ENCODE results near the gene BACE1-AS.
"Not testable (repeated sequence)": the region's sequence is repeated elsewhere in the genome, so short reads cannot be mapped to it uniquely, and the experiment has no call there.

The BACE1-AS gene

GRCh38 chr11:117290809-117291396, at the start of gene BACE1-AS:
Gene BACE1-AS, plus strand, starts transcription at chr11:117291346.
- DNase-seq, result no peak

DNA sequence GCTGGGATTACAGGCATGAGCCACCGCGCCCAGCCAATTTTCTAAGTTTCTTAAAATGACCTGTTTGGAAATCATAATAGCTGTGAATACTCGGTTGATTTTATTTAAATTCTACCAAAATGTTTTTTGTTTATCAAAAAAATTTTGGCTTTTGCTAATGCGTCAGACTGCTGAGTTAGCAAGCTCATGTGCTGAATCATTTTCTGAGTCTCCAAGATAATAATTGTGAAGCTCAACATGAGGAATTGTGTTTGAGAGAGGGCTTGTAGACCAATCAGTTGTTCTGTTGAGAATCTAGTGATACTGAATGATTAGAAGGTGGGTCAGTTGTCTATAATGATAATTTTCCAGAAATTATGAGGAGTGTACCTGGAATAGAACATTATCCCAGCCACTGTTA, 42.8 kb upstream of the BACE1-AS start:
- no peak for DNase-seq

GRCh38 chr11:117249571-117249970, 41.6 kb upstream of the BACE1-AS start:
- no peak for DNase-seq

DNA sequence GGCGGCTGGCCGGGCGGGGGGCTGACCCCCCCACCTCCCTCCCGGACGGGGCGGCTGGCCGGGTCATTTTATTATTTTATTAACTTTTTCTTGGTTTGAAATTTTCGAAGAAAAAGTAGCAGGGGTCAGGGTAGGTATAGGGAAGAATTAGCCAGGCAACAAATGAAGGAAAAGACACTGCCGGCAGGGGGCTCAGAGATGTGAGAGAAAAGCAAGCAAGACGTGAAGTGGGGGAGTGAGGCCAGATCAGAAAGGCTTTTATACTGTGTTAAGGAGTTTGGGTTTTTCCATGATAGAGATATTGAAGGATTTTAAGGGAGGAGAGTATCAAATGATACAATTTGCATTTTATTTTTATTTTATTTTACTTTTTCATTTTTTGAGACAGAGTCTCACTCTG, 39.6 kb upstream of the BACE1-AS start:
- DNase-seq, result no peak

GRCh38 chr11:117255966-117256365, 35.2 kb upstream of the BACE1-AS start:
- peak; percentile 66 for DNase-seq

GRCh38 chr11:117256573-117256972, 34.6 kb upstream of the BACE1-AS start:
- no peak for DNase-seq

DNA sequence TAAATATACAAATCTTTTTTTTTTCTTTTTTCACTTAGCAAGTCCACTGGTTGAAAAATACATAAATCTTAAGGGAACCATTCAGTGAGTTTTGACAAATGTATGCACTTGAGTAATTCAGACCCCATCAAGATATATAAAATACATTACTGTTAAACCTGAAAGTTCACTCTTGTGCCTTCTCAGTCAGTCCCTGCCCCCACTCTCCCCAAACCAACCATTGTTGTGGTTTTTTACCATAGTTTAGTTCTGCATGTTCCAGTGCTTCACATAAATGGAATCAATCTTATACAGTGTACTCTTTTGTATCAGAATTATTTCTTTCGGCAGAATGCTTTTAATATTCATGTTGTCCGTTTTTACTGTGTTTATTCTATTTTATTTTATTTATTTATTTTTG, 32.6 kb upstream of the BACE1-AS start:
- no peak for DNase-seq

- no peak for DNase-seq
These were observed 31.7 kb upstream of the BACE1-AS start for GRCh38 chr11:117259417-117259816.

DNA sequence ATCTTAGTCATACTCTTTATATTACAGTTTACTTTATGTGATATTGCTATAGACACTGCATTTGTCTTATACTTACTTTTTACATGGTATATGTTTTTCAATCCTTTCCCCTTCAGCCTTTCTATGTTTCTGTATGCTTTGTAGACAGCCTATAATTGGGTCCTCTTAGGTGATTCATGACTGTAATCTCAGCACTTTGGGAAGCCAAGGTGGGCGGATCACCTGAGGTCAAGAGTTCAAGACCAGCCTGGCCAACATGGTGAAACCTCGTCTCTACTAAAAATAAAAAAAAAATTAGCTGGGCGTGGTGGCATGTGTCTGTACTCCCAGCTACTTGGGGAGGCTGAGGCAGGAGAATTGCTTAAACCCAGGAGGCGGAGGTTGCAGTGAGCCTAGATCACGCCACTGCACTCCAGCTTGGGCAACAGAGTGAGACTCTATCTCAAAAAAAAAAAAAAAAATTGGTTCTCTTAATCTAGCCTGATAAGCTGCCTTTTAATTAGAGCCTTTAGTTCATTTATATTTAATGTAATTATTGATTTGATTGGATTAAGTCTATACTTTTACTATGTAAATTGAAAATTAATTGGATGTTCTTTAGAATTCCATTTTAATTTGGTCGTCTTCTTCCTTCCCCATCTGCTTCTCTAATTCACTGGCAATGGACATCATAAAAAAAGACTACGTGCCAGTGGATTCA, 26.4 kb upstream of the BACE1-AS start:
- DNase-seq, result not testable (repeated sequence)

GRCh38 chr11:117265745-117266144, 25.4 kb upstream of the BACE1-AS start:
- DNase-seq, result no peak

DNA sequence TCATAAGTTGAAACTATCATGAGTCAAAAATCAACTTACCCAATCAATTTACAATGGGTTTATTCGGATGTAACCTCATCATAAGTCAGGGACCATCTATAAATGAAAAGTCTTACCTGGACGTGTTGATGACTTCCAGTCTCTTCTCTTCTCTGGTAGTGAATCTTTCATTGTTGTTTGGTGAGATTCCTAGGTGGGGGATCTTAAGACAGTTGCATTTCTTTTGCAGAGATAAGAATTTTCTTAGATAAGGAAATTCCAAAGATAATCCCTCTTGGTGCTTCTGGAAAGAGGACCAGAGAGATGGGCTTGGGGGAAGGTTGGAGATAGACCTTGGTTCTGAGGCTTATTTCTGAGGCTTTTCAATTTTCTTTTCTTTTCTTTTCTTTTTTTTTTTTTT, 21.3 kb upstream of the BACE1-AS start:
- DNase-seq, result no peak

DNA sequence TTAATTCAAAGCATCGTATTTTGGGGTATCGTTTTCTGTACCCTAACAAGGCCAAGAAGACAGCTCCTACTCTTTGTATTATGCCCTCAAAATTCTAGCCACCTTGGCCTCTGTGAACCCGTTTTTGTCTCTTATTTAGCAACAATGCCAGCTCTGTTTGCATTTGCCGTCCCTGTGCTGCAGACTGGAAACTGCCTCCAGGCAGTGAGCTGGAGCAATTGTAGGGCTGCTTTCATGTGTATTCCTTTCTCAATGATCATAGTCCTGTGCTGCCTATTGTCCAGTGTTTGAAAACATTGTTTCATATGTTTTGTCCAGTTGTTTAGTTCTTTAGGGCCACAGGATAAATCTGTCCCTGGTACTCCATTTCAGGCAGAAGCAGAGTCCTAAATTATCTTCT, 19.9 kb upstream of the BACE1-AS start:
- DNase-seq, result no peak

DNA sequence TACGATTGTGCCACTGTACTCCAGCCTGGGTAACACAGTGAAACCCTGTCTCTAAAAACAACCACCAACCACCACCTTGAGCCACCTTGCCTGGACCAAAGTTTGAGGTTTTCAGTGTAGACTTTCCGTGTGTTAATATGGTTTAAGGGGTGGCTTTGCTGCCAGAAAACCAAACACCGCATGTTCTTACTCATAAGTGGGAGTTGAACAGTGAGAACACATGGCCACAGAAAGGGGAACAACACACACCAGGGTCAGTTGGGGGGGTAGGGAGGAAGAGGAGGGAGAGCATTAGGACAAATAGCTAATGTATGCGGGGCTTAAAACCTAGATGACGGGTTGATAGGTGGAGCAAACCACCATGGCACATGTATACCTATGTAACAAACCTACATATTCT, 19.0 kb upstream of the BACE1-AS start:
- not testable (repeated sequence) for DNase-seq

DNA sequence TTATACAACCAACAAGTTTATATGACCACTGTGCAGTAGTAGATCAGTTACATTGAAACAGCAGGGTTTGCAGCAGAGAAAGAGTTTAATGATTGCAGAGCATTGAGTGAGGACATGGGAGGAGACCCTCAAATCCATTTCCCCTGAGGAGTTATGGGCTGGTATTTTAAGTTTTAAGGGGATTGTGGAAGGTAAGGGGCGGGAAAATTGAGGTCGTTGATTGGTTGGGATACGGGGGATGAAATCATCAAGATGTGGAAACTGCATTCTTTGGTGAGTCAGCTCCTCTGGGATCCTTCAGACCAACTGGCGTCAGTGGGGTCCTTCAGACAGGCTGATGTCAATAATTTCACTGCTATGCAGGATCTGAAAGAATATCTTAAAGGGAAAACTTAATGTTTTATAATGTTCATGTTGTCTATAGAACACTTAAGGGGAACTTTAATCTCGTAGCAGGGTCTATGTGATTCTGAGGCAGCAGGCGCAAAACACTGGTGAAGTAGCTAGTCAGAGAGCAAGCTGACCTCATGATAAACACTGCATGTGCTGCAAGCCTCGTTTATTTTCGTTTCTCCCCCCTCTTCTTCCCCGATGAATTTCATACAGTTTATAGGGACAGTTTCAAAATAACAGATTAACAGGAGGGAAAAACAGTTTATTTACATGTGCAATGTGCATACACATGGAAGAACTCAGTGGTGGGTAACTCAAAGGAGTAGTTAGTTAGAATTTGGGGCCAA, 17.4 kb upstream of the BACE1-AS start:
- no peak for DNase-seq

- no peak for DNase-seq
These were observed 12.8 kb upstream of the BACE1-AS start for GRCh38 chr11:117278347-117278746.

GRCh38 chr11:117279711-117280376, 11.3 kb upstream of the BACE1-AS start:
- DNase-seq, result no peak

- DNase-seq, result no peak
These were observed 10.0 kb upstream of the BACE1-AS start for GRCh38 chr11:117281159-117281558.

GRCh38 chr11:117281869-117282268, 9.3 kb upstream of the BACE1-AS start:
- no peak for DNase-seq

DNA sequence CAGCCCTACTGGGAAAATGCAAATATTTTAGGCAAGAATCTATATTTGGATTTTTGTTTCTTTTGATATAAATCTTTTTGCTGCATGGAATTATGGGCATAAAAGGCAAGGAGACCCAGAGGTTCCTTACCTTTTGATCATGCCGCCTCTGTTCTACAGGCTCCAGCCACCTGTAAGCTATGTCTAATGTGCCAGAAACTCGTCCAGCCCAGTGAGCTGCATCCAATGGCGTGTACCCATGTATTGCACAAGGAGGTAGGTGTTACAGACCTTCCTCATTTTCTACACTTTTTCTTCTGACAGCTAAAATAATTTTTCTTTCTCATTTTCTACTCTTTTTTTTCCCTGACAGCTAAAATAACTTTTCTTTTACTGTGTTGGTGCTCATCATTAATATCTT, 8.2 kb upstream of the BACE1-AS start:
- no peak for DNase-seq

DNA sequence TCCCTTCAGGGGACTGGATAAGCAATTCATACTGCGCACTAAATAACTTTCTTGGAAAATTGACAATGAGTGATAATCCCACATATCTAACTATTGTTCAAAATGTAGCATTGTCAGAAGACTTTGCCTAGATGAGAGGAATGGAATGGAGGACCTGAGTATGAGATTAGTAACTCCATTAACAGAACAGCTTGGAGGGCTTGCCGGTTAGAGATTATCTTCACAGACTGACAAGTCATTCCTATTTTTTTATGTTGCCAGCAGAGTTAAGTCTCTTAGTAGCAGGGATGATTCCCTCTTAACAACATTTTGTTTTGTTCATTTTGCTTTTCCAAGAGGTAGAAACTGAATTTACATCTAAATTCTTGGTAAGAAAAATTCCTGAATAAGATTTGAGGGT, 7.1 kb upstream of the BACE1-AS start:
- DNase-seq, result no peak

GRCh38 chr11:117286588-117286987, 4.6 kb upstream of the BACE1-AS start:
- DNase-seq, result no peak

GRCh38 chr11:117287668-117288067, 3.5 kb upstream of the BACE1-AS start:
- no peak for DNase-seq

DNA sequence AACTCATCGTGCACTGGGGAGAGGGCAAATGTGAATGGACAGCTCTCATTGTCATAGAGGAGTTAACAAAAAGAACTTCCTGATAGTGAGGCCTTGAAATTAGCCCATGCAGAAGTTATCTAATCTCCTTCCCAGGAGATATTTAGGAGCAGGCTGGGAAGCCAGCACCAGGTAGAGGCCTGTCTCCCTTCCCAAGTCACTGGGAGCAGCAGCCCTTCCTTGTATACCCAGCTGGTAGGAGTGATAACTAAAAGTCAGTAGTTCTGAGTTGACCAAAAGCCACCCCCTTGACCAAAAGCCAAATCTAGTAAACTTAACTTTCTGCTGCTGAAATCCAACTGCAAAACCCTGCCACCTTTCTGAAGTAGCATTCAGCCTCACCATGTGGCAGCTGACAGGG, 1.4 kb upstream of the BACE1-AS start:
- DNase-seq, result no peak

DNA sequence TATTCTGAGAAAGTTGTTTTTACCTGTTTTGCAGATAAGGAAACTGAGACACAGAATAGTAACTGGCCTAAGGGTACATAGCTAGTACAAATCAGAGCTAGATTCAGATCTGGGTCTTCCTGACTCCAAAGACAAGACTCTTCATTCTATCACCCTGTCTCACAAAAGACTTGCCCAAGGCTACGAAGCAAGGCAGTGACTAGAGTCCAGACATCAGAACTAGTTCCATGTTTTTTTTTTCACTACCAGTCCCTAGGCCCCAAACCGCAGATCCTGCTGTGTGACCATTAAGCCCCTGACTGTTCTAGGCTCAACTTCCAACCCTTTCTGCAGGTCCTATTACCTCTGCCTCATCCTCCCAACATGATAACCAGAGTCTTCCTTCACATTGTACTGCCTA, 1.5 kb downstream of the BACE1-AS start:
- no peak for DNase-seq
